Right lobe of liver (tissue), 6 donors: ENCODE data around the gene NES. TPM values are rescaled to one million over a fixed set of nuclear protein-coding genes. Genes with fewer than 3 reads are reported as not detected.

ENCODE experiments used
- ATAC-seq, 4 donors: fragments of 200-7000 bp; cut with Tn5 transposase; one replicate each; pipeline ENCODE4 v1.9.1; 2020; ENCODE audit warnings: mild to moderate bottlenecking in 4 of 4, moderate library complexity in 4 of 4
- DNase-seq, 3 donors: peaks; one replicate each; pipeline ENCODE4 v3.0.0-alpha.2; 2020
- H3K27ac ChIP-seq, 3 donors: fragments of 200-600 bp; one replicate each; pipeline ENCODE4 v1.8.0; 2022
- H3K27me3 ChIP-seq, 2 donors: fragments of 200-600 bp; one replicate each; pipeline ENCODE4 v1.8.0; 2022
- H3K36me3 ChIP-seq, 4 donors: fragments of 200-600 bp; sonication (generic) in 1 of 4; one replicate each; pipeline versions ENCODE4 v1.5.1 to v1.8.0; 2017 to 2022; ENCODE audit warnings: control low read depth in 1 of 4
- H3K4me1 ChIP-seq, 4 donors: fragments of 200-600 bp; sonication (generic) in 1 of 4; one replicate each; pipeline versions ENCODE4 v1.5.1 to v1.8.0; 2017 to 2022; ENCODE audit warnings: control low read depth in 1 of 4
- H3K4me3 ChIP-seq, 3 donors: fragments of 200-600 bp; one replicate each; pipeline ENCODE4 v1.8.0; 2022
- H3K9me3 ChIP-seq, 4 donors: fragments of 200-600 bp; sonication (generic) in 1 of 4; one replicate each; pipeline versions ENCODE4 v1.5.1 to v1.8.0; 2017 to 2022; ENCODE audit warnings: control low read depth in 1 of 4
- CTCF ChIP-seq, 4 donors: fragments of 200-600 bp in 3 of 4; fragments of 450-650 bp in 1 of 4; IDR thresholded peaks; one replicate each; pipeline versions ENCODE4 v1.5.1 to v1.8.0; 2016 to 2022; ENCODE audit warnings: antibody characterized with exemption in 4 of 4, mild to moderate bottlenecking in 2 of 4
- POLR2A ChIP-seq: fragments of 450-650 bp; IDR thresholded peaks from one replicate; pipeline ENCODE4 v1.6.1; 2017; ENCODE audit warnings: antibody characterized with exemption, mild to moderate bottlenecking
- WGBS: methylation state at CpG from one replicate; pipeline ENCODE4 v1.1.6; 2018; ENCODE audit warnings: low coverage, low lambda C conversion rate; ENCODE audit not compliant: insufficient coverage; ENCODE audit errors: missing lambda C conversion rate; 5-methylcytosine and 5-hydroxymethylcytosine counted together
- intact Hi-C, 2 donors: fragments of 100-400 bp; cut with DNase I; formaldehyde crosslinking; loops; one replicate each; pipeline versions ENCODE4 v1.11.2 to v1.14.1; 2022
- total RNA-seq, 6 experiments: library from RNA; depleted of rRNA in 2 of 6; stranded (reverse); fragments of >200 nt in 2 of 6; fragmentation: NEBNext Ultra II Directional in 3 of 6; extraction: Animal tissue kit (Norgen Biotek cat#: 25700) in 3 of 6; gene quantifications; one replicate each; pipeline versions ENCODE4 v1.1.0 to v1.2.4, GENCODE V29; 2016 to 2023
- donor health status: DM: no; HTN: yes; CAD: no.
- donor health status: DM: no; HTN: no; CAD: no.
- donor health status: DM: no; HTN: no; CAD: no.
- donor health status: DM: no; HTN: yes; CAD: no.
- donor health status: DM: no; HTN: yes; CAD: no.

The NES gene
- total RNA-seq, 6 experiments from 2014 or later: 1.1 to 7.5 (median 2.6) TPM

GRCh38 chr1:156669794-156670193, 7.4 kb downstream of the NES start:
- Histone ChIP-seq H3K36me3 (no peaks in the 10 kb centered on the region), H3K27me3 (no peaks in the 10 kb centered on the region), H3K27ac (no peak overlapping the region), H3K4me3 (no peak overlapping the region), H3K4me1 (no peaks in the 10 kb centered on the region), H3K9me3 (no peaks in the 10 kb centered on the region)
- intact Hi-C loops: loop anchor here in 1 of 2 donors (10.0 kb wide), 1 partner anchor 45 kb away; no protein-coding TSS in a partner anchor
- 63% methylated on average over 4 of the region's 5 CpGs for WGBS
- no peak for DNase-seq
- no peak for ATAC-seq
- TF ChIP-seq POLR2A: no peak
- no peak for TF ChIP-seq CTCF (IDR thresholded peaks at IDR 0.05)

DNA sequence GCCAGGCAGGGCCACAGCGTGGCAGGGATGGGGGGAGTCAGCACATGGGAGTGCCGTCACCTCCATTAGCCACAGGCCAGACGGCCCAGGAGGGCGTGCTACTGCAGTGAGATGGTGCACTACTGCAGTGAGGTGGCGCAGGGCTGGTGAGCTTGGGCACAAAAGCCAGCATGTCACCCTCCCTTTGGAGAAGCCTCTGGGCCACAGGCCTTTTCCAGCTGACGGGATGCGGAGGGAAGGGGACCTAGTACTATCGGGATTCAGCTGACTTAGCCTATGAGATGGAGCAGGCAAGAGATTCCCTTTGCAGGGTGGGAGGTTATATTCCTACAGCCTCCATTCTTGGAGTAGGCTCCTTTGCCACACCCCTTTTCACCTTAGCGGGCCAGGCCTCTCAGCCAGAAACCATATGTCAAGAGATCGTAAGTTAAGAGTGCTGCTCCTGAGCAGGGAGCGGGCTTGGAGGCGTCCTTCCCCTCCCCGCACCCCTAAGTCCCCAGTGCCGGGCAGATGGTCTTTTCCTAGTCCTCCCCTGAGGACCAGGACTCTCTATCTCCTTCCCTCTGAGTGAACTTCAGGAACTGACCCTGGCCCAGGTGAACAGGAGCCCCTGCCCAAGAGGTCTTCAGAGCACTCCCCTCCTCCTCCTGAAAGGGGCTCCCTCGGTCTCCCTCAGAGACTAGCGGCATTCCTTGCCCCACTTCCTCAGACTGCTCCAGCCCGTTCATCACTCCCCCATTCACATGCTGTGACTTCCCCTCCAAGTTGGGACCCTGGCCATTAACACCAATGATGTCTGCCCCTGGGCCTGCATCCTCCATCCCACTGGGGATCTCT, 8.2 kb downstream of the NES start:
- Histone ChIP-seq H3K4me3 (no peak overlapping the region), H3K27me3 (no peaks in the 10 kb centered on the region), H3K36me3 (no peaks in the 10 kb centered on the region), H3K4me1 (no peaks in the 10 kb centered on the region), H3K27ac (no peak overlapping the region), H3K9me3 (no peaks in the 10 kb centered on the region)
- intact Hi-C loops: no loop called here
- TF ChIP-seq CTCF (IDR thresholded peaks at IDR 0.05) (no peak), POLR2A (no peak)
- no peak for DNase-seq
- WGBS: 80% methylated on average over 10 of the region's 17 CpGs
- no peak for ATAC-seq

DNA sequence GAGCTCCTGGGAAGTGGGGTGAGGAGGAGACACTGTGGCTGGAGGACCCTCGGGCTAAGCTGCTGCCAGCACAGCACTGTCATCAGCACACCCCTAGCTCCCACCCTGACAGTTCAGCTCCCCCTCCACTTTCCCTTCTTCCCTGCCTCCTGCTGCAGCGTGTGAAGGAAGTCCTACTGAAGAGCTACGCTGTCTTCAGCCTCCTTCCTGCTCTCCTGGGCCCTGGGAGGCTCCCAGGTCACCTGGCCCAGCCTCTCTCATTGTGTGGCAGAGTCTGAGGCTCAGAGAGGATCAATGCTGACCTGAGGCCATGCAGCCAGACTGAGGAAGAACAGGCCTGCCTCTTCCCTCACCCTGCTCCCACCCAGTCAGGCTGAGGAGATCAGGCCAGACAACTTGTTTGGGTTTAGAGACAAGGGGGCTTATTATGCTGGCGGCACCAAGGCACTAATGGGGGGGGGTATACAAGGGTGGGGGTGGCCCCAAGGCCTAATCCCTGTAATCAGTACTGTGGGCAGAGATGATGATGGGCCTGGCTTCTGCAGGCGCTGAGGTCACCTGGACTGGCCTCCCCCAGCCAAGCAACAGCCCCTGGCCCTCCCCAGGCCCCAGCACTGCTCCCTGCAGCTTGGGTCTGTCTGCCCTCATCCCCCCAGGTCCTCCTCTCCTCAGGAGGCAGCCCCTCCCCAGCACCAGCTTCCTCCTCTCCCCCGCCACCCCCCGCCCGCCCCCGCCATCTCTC, 9.1 kb downstream of the NES start:
- DNase-seq (no peak), ATAC-seq (no peak)
- Histone ChIP-seq H3K27me3 (no peaks in the 10 kb centered on the region), H3K9me3 (no peaks in the 10 kb centered on the region), H3K4me3 (no peak overlapping the region), H3K36me3 (no peaks in the 10 kb centered on the region), H3K27ac (peak overlapping the region in 1 of 3 donors; percentile 67), H3K4me1 (no peaks in the 10 kb centered on the region)
- WGBS: 88% methylated on average over 4 of the region's 9 CpGs
- TF ChIP-seq CTCF (IDR thresholded peaks at IDR 0.05) (no peak), POLR2A (no peak)
- intact Hi-C loops: no loop called here

DNA sequence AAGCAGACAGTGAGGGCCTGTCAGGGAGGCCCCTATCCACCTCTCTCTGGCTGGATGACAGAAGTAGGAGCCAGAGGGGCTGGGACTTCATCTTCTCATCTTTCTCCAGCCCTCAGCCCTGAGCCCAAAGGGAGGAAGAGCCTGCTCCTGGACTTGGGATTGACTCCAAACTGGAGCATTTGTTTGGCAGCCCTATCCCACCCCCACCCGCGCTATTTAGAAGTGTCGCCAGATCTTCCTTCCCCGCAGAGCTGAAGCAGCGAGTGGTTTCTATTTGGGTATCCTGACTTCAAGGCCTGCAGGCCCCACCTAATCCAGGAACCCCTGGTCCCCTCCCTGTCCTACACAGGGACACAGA, 9.6 kb downstream of the NES start:
- TF ChIP-seq CTCF (IDR thresholded peaks at IDR 0.05) (no peak), POLR2A (no peak)
- intact Hi-C loops: no loop called here
- Histone ChIP-seq H3K27ac (peak overlapping the region in 1 of 3 donors; percentile 67), H3K36me3 (no peaks in the 10 kb centered on the region), H3K4me3 (no peak overlapping the region), H3K4me1 (peaks cover 0 to under 1% (median 0%) of the 10 kb centered on the region in 4 donors), H3K9me3 (no peaks in the 10 kb centered on the region), H3K27me3 (no peaks in the 10 kb centered on the region)
- no peak for DNase-seq
- ATAC-seq: peak in 2 of 4 donors; percentile 12 to 25
- WGBS: 38% methylated on average over 4 of the region's 5 CpGs
